ENCODE measurements around the gene SLC25A26.

The SLC25A26 gene

GRCh38 chr3:66227051-66227450, 6.2 kb downstream of the SLC25A26 start:
- DNase-seq (ENCODE audit: low spot score), result no peak

- no peak for DNase-seq (ENCODE audit: low spot score)
These were observed 7.1 kb downstream of the SLC25A26 start for GRCh38 chr3:66227915-66228314.

GRCh38 chr3:66228707-66229106, 7.9 kb downstream of the SLC25A26 start:
- DNase-seq (ENCODE audit: low spot score), result no peak

- DNase-seq (ENCODE audit: low spot score), result no peak
These were observed 9.1 kb downstream of the SLC25A26 start for GRCh38 chr3:66229931-66230330.

GRCh38 chr3:66233033-66233432, 12.2 kb downstream of the SLC25A26 start:
- no peak for DNase-seq (ENCODE audit: low spot score)

- no peak for DNase-seq (ENCODE audit: low spot score)
These were observed 15.5 kb downstream of the SLC25A26 start for GRCh38 chr3:66236281-66236680.

GRCh38 chr3:66237552-66237951, 16.8 kb downstream of the SLC25A26 start:
- DNase-seq (ENCODE audit: low spot score), result no peak

- no peak for DNase-seq (ENCODE audit: low spot score)
These were observed 18.8 kb downstream of the SLC25A26 start for GRCh38 chr3:66239513-66240123.

GRCh38 chr3:66241466-66241865, 20.7 kb downstream of the SLC25A26 start:
- no peak for DNase-seq (ENCODE audit: low spot score)

GRCh38 chr3:66242788-66243464, 22.1 kb downstream of the SLC25A26 start:
- DNase-seq (ENCODE audit: low spot score), result no peak

GRCh38 chr3:66248641-66249040, 27.8 kb downstream of the SLC25A26 start:
- no peak for DNase-seq (ENCODE audit: low spot score)

- DNase-seq (ENCODE audit: low spot score), result no peak
These were observed 33.2 kb downstream of the SLC25A26 start for GRCh38 chr3:66253790-66254620.

- DNase-seq (ENCODE audit: low spot score), result no peak
These were observed 35.1 kb downstream of the SLC25A26 start for GRCh38 chr3:66255865-66256264.

- DNase-seq (ENCODE audit: low spot score), result no peak
These were observed 36.0 kb downstream of the SLC25A26 start for GRCh38 chr3:66256806-66257205.

- DNase-seq (ENCODE audit: low spot score), result no peak
These were observed 38.9 kb downstream of the SLC25A26 start for GRCh38 chr3:66259566-66260255.

GRCh38 chr3:66260431-66260830, 39.6 kb downstream of the SLC25A26 start:
- DNase-seq (ENCODE audit: low spot score), result no peak

- DNase-seq (ENCODE audit: low spot score), result peak; percentile 26
These were observed 40.6 kb downstream of the SLC25A26 start for GRCh38 chr3:66261355-66261754.

GRCh38 chr3:66265649-66266048, 44.8 kb downstream of the SLC25A26 start:
- DNase-seq (ENCODE audit: low spot score), result no peak

GRCh38 chr3:66266551-66266950, 45.8 kb downstream of the SLC25A26 start:
- DNase-seq (ENCODE audit: low spot score), result no peak

- no peak for DNase-seq (ENCODE audit: low spot score)
These were observed 46.2 kb downstream of the SLC25A26 start for GRCh38 chr3:66267031-66267430.

GRCh38 chr3:66267906-66268305, 47.1 kb downstream of the SLC25A26 start:
- DNase-seq (ENCODE audit: low spot score), result no peak

GRCh38 chr3:66268864-66269263, 48.1 kb downstream of the SLC25A26 start:
- DNase-seq (ENCODE audit: low spot score), result no peak
